NCI-H1105 treated with DMSO at 0.1 percent for 48 hours (cell line): ENCODE data around the gene USP48.
"Not testable (repeated sequence)": the region's sequence is repeated elsewhere in the genome, so short reads cannot be mapped to it uniquely, and the experiment has no call there.

Source experiments
- DNase-seq: peaks from one replicate; lab custom pipeline; 2025; lab: John Stamatoyannopoulos, UW

USP48 gene

DNA sequence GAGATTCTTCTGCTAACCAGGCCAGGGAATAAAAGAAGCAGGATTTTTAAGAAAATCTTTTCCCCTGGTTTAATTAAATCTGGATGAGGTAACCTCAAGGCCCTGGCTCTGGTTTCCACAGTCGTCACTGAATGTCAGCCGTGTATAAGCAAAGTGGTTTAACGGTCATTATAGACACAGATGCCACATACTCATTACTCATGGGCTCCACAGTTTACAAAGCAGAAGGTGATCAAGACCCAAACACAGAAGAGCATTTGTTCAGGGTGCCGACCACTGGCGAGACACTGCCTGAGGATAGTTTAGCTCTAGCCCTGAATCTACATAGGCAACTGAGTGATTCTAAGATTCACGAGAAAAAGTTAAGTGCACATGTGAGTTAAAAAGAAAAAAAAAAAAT, 86.0 kb downstream of the USP48 start:
- DNase-seq: no peak

- no peak for DNase-seq
Measured at GRCh38 chr1:21693732-21694131, 89.2 kb downstream of the USP48 start.

DNA sequence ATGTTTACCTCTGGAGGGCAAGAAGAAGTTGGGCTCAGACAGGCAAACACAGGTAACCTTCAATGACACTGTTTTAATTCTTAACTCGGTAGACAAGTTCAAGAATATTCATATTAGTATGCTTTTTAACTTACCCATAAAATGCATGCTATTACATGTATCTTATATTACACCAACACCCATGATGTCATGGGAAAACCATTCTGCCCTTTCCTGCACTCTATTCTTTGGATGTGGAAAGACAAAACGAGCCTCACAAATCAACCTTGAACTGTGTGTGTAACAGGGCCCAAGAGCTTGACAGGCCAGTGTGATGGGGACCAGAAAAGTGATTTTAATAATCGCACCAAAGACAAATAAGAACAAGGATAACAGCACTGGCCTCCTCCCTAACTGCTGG, 91.2 kb downstream of the USP48 start:
- no peak for DNase-seq

GRCh38 chr1:21689661-21690372, 93.1 kb downstream of the USP48 start:
- no peak for DNase-seq

- no peak for DNase-seq
Measured at GRCh38 chr1:21687081-21687529, 95.8 kb downstream of the USP48 start.

DNA sequence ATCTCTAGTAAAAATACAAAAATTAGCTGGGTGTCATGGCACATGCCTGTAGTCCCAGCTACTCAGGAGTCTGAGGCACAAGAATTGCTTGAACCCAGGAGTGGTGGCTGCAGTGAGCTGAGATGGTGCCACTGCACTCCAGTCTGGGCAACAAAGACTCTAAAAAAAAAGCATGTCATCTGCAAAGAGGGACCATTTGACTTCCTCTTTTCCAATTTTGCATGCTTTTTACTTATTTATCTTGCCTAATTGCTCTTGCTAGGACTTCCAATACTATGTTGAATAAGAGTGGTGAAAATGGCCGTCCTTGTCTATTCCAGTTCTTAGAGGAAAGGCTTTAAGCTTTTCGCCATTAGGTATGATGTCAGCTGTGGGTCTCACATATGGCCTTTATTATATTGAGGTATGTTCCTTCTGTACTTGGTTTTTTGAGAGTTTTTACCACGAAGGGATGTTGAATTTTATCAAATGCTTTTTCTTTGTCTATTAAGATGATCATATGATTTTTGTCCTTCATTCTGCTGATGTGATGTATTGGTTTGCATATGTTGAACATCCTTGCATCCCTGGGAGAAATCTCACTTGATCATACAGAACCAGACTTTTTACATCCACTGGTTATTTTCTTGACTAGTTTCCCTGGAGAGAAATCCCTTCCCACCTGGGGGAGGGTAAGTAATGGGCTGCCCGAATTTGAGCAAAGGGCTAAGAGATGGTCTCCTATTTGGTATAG, 96.8 kb downstream of the USP48 start:
- DNase-seq: no peak

DNA sequence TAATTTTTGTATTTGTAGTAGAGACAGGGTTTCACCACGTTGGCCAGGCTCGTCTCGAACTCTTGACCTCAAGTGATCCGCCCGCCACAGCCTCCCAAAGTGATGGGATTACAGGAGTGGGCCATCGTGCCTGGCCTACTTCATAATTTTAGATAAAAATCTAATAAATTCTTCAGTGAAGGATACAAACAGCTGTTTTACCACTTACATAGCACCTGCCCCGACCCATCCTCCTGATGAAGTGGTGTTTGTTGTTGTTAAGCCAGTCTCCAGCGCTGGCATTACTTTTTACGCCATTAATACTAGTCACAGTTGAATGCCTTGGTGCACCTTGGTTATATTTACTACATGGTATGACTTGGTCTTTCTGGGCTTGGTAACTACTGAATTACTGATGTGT, 101.5 kb downstream of the USP48 start:
- no peak for DNase-seq

GRCh38 chr1:21680918-21681317, 102.0 kb downstream of the USP48 start:
- DNase-seq: no peak

- no peak for DNase-seq
Measured at GRCh38 chr1:21680381-21680780, 102.6 kb downstream of the USP48 start.

DNA sequence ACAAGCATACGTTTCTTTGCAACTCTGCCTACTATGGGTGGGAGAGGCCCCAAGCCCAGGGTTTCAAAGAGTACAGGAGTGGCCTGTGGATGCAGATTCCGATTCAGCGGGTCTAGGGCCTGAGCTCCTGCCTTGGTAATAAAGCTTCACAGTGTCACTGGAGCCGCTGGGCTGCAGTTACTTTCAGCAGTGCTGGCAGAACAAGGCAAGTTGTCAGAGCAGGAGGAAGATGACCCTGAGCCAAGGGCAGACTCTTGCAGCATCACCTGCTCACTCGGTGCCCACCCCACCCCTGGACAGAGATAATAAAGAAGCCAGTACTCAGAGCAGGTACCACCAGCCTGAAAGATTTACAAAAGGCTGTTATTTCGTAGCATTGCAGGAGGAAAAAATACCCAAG, 105.8 kb downstream of the USP48 start:
- no peak for DNase-seq

DNA sequence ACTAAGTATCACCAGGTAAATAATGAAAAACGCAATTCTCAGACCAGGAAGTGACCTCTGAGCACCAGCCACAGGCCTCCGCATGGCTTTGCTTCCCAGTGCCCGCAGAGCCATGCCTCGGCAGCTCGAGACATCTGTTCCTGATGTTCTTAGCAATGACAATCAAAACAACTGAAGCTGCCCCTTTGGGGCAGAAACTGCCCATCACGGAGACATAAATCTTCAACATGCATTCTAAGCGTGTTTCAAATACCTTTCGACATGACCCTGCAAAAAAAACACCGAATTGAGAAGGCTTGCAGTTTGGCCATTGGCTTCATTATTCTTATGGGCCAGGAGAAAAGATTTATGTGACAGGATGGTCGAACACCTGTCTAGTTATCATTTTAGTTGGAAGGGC, 108.0 kb downstream of the USP48 start:
- no peak for DNase-seq

DNA sequence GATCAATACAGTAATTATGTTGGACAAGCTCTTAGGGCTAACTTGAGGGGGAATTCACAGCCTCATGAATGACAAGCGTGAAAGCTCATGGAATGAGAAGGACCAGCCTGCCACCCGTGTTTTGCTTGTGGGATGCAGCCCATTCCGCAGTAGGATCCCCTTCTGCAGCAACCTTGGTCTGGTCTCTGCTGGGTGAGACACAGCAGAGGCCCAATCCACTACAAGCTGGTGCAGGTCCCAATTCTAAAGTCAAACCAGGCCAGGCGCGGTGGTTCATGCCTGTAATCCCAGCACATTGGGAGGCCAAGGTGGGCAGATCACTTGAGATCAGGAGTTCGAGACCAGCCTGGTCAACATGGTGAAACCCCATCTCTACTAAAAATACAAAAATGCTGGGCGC, 109.1 kb downstream of the USP48 start:
- DNase-seq: not testable (repeated sequence)

DNA sequence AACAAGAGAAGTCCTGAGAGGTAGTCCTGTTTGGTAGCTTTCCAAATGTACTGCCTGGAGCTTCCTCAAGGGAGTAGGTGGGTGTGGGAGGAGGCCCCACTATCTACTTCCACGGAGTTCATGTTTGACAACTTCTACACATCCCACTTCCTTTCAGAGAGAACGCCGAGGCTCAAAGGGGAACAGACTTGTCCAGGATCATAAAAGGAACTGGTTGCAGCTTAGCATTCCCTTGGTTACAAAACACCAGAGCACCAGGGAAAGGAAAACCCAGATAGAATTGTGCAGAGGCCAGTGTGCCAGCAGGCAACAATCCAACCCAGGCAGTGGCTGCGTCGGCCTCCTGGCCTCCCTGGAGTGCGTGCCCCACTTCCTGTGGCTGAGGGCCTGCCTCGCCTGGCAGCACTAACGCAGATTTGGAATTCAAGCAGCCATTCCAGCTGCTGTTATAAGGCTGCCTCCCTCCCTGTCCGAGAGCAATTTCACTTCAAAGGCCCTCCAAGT, 109.6 kb downstream of the USP48 start:
- DNase-seq: no peak

GRCh38 chr1:21672478-21673276, 110.3 kb downstream of the USP48 start:
- DNase-seq: no peak

- no peak for DNase-seq
Measured at GRCh38 chr1:21671915-21672314, 111.0 kb downstream of the USP48 start.

GRCh38 chr1:21670956-21671902, 111.7 kb downstream of the USP48 start:
- DNase-seq: no peak

DNA sequence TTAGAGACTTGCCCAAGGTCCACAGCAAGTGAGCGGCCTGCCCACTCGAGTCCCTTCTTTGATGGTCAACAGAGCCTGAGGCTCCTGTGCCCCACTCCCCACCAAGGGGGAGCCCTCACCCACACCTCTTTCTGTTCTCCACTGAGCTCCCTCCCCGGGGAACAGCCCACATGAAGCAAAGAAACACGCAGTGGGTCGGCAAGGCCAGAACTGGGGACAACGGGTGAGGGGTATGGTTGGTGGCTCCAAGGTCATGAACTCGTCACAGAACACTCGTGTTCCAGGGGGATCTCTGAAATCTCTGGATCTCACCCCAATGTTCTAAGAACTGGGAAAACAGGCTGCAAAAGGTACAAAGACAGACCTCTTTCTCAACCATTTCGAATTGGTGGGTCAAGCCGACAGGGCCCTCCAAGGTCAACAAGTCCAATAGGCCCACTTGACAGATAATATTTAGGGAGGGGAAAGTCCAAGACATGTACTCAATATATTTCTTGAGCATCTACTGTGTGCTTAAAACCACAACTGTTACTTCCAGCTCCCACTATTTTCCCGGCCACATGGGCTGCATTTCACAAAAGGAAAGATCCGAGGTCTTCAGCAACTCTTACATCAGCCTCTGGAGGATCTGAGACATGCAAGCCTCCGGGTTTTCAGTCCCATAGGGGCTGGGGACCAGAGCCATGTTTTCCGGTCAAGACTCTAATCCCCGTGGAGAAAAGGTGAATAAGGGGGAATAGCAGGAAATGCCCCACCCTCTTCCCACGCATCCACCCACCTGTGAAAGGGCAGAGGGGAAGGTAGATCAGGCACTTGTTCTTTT, 112.7 kb downstream of the USP48 start:
- DNase-seq: no peak

DNA sequence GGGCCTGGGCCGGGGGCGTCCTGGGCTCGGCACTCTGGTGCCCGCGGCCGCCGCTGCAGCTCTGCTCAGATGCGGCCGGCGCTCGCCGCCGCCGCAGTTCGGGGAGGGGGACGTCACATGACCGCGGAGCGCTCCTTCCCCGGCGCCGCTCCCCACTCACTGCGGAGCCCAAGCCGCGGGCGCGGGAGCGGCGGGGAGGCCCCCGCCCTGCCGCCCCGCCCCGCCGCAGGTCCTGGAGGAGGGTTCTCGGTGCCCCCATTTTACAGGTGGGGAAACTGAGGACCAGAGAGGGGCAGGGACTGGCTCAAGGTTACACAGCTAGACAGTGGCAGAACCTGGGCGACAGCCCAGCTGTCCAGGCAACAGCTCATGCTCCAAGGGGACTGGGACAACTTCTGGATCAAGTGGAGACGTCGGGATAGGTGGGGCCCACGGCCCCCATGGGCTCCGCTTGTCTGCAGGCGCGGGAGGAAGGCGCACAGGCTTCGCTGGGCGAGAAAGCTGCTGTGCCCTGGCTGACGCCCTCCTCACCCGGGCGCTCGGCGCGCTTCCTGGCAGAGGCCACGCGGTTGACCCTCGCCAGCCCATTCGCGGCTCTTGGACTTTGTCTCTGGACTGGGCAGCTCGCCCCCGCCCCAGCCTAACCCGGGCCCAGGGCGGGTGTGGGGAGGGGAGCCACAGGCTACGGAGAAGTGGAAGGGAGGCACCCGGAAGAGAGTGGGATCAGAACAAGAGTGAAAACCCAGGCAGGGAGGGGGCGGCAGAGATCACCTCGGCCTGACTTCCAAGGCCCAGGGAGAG, 113.5 kb downstream of the USP48 start, which contains the start of gene RAP1GAP:
RAP1GAP (minus strand) TSS at position 100 of the 801 bp plus-strand sequence. CDS start 49,325 bp downstream, outside the sequence.
- peak; percentile 24 for DNase-seq

DNA sequence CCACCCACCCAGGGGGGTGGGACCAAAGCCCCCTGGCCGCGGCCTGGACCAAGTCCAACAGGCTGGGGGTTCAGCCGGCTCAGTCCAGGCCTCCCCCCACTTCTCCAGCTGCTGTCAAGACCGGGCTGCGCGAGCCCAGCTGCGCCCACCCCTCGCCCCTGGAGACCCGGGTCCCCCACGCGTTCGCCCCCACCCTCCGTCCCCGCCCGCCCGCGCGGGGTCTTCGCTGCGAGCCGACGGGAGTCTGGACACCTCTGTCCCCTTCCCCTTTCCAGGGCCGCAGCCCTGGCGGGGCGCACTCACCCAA, 114.0 kb downstream of the USP48 start:
- DNase-seq: no peak
